ENCODE measurements around the gene C19orf53.

Gene C19orf53

DNA sequence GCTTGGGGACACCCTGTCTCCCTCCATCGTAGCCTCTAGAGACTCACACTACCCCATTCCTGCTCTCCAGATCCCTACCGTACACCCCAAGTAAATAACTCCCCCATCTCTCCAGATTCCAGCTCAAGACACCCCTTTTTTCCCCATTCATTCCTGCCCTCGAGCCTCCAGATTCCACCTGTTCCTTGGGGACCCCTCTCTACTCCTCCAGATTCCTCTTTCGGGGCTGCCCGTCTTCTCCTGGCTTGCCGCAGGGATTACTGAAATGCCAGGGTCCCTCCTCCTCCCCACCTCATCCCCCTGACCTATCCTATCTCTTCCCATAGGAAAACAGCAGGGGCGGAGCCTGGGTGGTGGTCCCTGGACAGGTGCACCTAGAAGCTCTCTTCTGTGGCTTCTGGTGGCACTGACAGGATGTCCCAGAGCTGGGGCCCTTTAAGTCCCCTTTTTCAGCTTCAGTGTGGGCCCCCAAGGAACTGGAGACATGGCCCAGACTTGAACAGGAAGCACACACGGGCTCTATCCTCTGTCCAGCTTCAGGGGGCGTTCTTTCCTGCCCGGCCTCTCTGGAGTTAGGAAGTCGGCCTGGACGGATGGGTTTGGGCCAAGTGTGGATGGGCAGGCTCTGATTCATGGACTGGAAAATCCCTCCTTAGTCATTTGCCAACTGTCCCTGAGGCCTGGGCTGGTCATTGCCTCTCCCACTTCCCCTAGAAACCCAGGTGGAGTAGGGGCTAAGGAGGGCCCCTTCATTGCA, 22.2 kb downstream of the C19orf53 start:
- DNase-seq: no peak

DNA sequence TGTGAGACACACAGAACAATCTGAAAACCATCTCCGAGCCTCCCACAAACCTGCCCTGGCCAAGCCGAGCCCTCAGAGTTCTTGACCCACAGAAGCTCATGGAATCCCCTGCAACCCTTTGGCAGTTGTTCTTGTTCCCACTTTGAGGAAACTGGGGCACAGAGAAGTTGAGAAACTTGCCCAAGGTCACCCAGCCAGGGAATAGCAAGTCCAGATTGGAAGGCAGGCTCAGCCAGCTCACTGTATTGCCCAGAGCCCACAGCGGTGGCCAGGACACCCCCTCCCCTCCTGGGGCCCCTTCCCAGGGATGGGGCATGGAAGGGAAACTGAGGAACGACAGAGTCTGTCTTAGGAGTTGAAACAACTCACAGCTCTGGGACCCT, 22.8 kb downstream of the C19orf53 start:
- no peak for DNase-seq

DNA sequence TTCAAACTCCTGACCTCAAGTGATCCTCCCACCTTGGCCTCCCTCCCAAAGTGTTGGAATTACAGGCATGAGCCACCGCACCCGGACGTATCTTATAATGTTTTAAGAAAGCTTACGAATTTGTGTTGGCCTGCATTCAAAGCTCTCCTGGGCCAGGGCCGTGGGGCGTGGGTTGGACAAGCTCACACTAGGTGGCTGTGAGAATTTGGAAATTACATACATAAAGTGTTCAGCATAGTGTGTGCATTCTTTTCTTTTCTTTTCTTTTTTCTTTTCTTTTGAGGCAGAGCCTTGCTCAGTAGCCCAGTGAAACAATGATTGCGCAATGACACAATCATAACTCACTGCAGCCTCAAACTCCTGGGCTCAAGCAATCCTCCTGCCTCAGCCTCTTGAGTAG, 23.6 kb downstream of the C19orf53 start:
- no peak for DNase-seq

DNA sequence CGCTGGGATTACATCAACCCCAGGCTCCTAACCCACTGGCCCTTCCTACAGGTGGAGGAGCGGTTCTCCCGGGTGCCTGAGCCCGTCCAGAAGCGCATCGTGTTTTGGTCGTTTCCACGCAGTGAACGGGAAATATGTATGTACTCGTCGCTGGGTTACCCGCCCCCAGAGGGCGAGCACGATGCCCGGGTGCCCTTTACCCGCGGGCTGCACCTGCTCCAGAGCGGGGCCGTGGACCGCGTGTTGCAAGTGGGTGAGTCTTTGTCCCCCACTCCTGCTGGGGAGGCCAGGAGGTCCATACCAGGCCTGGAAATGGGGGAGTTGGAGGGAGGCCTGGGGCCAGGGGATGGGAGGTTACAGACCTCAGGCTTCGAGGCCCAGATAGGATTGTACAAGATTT, 25.4 kb downstream of the C19orf53 start:
- DNase-seq: no peak

DNA sequence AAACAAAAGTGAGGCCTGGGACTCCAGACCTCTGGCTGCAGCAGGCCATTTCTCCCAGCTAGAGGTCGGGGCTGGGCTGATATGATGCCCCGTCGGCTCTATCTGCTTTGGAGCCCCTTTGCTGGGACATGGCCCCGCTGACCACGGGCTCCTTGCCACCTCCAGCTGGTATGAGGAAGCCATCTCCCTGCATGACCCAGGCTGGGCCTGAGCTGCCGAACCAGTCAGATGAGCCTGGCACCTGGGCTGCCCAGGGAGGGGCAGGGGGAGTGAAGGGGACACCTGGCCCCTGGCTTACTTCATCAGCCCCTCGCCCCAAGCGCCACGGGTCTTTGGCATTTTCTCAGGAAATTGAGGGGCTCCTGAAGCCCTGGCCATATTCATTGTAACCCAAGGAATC, 28.8 kb downstream of the C19orf53 start:
- DNase-seq: no peak

DNA sequence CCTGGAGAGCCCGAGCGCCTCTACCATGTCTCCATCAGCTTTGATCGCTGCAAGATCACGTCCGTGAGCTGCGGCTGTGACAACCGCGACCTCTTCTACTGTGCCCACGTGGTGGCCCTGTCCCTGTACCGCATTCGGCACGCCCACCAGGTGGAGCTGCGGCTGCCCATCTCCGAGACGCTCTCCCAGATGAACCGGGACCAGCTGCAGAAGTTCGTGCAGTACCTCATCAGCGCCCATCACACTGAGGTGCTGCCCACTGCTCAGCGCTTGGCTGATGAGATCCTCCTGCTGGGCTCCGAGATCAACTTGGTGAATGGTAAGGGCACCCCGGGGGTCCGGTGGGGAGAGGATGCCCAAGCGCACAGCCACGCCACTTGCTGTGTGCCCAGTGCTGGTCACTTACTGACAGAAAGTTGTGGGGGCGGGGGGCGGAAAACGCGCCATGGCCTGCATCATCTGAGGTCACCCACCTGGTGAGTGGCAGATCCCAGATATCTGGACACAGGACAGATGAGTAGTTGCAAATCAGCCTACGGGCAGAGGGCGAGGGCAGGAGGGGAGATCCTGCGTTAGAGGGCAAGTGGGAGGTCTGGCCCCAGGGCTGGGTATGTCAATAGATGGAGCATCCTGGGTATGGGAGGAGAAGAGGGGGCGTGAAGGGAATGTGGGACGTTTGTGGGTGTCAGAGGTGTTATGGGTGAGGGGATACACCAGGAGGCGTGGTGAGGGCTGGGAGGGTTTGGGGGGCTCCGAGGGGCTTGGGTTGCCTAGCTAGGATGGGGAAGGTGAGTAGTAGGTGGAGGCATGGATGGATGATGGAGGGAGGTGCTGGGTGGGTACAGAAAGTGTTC, 30.8 kb downstream of the C19orf53 start:
- DNase-seq: no peak

DNA sequence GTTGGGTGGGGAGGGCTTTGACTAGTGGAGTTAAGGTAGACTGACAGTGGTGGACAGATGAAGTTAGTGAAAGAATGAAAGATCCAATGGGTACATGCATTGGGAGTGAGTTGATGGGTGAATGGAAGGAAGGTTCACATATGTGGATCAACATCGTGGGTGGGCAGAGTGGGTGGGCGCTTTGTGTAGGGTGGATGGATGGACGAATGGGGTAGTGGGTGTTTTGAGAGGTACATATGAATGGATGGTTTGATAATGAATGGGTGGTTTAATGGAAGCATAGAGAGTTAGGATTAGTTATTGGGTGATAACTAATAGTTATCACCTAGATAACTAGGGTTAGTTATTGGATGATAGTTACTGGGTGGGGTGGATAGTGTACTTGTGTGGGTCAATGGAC, 32.5 kb downstream of the C19orf53 start:
- DNase-seq: no peak

DNA sequence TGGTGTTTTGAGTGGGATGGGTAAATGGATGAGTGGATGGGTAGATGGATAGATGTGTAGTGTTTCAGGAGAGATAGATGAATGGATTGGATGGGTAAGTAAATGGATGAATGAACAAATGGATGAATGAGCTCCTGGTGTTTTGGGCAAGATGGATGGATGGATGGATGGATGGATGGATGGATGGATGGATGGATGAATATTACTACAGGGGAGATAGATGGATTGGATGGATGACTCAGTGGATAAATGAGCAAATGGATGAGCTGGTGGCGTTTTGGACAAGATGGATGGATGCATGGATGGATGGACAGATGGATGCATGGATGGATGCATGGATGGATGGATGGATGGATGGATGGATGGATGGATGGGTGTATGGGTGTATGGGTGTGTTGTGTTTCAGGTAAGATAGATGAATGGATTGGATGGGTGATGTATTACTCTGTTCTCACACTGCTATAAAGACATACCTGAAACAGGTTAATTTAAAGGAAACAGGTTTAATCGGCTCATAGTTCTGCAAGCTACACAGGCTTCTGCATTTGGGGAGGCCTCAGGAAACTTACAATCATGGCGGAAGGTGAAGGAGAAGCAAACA, 33.3 kb downstream of the C19orf53 start:
- no peak for DNase-seq

DNA sequence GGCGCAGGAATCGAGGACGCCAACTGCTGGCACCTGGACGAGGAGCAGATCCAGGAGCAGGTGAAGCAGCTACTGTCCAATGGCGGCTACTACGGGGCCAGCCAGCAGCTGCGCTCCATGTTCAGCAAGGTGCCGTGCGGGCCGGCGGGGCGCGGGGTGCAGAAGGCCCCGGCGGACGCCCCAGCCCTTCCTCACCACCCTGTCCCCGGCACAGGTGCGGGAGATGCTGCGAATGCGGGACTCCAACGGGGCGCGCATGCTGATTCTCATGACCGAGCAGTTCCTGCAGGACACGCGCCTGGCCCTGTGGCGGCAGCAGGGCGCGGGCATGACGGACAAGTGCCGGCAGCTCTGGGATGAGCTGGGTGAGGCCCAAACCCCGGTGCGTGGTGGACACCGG, 34.6 kb downstream of the C19orf53 start:
- no peak for DNase-seq

DNA sequence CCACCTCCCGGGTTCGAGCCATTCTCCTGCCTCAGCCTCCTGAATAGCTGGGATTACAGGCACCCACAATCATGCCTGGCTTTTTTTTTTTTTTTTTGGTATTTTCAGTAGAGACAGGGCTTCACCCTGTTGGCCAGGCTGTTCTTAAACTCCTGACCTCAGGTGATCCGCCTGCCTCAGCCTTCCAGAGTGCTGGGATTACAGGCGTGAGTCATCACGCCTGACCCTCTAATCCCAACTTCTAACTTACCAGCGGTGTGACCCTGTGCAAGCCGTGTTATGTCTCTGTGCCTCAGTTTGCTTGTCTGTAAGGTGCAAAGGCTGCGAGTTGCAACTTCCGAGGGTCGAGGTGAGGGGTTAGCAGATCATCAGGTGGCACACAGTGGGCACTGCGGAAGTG, 38.3 kb downstream of the C19orf53 start:
- no peak for DNase-seq

DNA sequence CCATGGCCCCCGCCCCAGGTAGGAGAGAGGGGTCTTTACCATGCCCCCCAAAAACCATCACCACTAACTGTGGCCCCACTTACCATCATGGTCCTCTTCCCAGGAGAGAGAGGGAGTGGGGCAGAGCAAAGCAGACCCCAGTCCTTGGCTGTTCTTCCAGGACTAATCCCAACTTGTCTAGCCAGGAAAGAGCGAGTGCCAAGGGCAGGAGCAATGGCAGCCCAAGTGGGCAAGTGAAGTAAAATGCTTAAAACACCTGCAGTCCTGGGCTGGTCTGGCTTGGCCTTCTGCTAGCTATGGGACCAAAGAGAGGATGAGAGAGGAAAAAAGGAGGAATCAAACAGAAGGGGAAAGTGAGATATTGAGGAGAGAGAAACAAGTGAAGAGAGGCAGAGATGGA, 38.9 kb downstream of the C19orf53 start:
- no peak for DNase-seq

DNA sequence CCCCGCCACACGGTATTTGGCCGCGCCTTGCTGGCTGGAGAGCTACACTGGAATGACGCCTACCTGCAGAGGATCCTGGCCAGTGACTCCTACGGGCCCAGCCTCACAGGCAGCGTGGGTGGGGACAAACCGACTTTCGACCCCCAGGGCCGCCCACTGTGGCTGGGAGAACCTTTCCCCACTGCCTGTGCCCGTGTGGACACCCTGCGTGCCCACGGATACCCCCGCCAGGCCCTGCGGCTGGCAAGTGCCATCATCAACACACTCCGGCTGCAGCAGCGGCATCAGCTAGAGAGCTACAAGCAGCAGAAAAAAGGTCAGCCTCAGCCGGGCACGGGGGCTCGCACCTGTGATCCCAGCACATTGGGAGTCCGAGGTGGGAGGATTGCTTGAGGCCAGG, 40.3 kb downstream of the C19orf53 start:
- no peak for DNase-seq

DNA sequence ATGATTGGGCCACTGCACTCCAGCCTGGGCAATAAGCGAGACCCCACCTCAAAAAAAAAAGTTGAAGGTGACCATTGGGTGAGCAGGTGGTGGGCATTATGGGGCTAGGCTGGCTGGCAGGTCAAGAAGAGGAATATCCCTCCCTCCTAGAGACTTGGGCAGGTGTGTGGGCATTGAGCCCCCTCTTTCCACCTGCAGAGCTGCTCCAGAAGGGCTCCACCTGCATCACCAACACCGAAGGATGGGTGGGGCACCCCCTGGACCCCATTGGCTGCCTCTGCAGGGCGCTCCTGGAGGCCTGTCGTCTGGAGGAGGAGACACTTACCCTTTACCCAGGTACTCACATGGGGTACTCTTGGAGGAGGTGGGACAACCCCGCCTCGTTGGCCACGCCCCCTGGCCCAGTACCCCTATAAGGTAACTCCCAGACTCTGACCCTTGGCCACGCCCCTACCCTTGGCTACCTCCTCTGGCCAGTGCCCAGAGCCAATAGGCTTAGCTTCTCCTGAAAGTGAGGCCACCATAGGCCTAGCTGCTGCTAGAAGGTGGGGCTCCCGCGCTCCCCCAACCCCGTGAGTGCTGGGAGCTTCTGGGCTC, 42.9 kb downstream of the C19orf53 start:
- DNase-seq: no peak

DNA sequence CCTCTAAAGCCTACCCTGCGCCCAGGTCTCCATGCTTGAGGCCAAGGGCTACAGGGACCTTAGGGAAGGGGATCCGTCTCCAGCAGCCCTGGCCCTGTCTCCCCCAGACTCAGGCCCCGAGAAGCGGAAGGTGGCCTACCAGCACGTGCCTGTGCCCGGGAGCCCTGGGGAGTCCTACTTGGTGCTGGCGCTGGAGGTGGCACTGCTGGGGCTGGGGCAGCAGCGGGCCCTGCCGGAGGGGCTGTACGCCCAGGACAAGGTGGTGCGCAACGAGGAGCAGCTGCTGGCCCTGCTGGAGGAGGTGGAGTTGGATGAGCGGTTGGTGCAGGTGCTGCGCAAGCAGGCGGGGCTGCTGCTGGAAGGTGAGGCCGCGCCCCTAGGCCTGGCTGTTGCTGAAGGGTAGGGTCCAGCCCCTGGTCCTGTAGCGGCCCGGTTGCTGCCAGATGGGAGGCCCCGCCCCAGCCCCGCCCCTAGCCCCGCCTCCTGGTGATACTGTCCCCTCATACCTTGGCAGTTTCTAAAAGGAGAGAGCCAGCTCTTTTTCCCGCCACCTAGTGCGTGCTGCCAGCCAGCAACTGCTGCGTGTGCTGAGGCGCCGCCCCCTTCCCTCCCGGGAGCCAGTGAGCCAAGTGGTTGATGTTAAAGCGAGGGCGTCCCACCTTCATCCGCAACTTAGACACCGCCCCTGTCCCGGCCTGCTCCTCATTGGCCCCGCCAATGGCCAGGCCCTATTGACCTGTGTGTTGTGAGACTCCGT, 43.5 kb downstream of the C19orf53 start:
- DNase-seq: no peak

DNA sequence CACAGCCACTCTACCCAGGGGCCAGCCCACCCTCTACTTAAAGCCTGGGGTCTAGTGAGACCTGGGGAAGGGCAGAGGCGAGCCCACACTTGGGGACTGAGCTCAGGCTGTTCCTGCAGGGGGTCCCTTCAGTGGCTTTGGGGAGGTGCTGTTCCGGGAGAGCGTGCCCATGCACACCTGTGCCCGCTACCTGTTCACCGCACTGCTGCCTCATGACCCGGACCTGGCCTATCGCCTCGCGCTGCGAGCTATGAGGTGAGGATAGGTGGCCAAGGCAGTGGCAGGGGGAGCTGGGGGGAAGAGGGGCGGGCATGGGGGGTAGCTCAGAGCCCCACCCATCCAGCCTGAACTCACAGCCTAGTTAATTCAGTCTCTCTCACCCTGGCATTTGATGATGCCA, 45.0 kb downstream of the C19orf53 start:
- DNase-seq: no peak

DNA sequence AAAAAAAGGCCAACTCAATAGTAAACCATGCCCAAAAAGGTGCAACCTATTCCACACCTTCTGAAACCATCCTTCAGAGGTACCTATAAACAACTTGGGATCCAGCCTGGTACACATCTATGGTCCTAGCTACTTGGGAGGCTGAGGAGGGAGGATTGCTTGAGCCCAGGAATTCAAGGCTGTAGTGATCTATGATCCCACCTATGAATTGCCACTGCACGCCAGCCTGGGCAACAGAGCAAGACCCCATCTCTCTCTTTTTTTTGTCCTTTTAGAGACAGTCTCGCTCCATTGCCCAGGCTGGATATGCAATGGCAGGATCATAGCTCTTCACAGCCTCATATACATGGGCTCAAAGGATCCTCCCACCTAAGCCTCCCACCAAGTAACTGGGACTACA, 47.0 kb downstream of the C19orf53 start:
- DNase-seq: no peak

DNA sequence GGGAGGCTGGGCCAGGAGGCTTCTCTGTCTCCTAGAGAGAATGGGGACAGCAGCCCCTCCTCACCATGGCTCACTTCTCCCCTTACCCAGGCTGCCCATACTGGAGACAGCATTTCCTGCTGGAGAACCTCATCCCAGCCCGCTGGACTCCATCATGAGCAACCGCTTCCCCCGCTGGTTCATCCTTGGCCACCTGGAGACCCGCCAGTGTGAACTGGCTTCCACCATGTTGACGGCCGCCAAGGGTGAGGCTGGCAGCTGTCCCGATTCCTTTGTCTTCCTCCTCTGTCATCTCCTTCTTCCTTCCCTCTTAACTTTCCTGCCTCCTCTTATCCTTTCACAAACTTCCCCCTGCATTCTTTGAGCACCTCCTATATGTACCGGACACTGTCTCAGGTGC, 49.0 kb downstream of the C19orf53 start:
- DNase-seq: no peak

DNA sequence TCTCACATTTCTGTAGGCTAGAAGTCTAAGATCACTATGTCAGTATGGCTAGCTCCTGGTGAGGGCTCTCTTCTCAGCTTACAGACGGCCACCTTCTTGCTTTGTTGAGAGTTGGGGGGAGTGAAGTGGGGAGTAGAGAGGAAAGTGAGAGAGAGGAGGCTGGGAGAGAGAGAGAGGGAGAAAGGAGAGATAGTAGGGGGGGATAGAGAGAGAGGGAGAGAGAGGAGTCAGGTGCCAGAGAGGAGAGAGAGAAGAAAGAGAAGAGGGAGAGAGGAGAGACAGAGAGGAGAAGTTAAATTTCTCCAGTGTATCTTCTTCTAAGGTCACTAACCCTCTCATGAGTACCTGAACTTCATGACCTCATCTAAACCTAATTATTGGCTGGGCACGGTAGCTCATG, 49.6 kb downstream of the C19orf53 start:
- DNase-seq: no peak

DNA sequence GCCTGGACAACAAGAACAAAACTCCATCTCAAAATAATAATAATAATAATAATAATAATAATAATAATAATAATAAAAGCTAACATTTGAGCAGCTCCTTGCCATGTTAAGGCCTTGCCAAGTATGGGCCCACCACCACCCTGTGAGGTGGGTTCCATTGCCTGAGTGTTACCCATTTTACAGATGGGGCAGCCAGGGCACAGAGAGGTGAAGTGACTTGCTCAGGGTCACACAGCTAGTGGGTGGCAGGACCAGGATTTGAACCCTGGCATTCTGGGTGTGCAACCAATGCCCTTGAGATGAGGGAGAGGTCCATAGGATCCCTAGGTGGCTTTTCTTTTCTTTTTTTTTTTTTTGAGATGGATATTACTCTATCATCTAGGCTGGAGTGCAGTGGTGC, 50.4 kb downstream of the C19orf53 start:
- no peak for DNase-seq

DNA sequence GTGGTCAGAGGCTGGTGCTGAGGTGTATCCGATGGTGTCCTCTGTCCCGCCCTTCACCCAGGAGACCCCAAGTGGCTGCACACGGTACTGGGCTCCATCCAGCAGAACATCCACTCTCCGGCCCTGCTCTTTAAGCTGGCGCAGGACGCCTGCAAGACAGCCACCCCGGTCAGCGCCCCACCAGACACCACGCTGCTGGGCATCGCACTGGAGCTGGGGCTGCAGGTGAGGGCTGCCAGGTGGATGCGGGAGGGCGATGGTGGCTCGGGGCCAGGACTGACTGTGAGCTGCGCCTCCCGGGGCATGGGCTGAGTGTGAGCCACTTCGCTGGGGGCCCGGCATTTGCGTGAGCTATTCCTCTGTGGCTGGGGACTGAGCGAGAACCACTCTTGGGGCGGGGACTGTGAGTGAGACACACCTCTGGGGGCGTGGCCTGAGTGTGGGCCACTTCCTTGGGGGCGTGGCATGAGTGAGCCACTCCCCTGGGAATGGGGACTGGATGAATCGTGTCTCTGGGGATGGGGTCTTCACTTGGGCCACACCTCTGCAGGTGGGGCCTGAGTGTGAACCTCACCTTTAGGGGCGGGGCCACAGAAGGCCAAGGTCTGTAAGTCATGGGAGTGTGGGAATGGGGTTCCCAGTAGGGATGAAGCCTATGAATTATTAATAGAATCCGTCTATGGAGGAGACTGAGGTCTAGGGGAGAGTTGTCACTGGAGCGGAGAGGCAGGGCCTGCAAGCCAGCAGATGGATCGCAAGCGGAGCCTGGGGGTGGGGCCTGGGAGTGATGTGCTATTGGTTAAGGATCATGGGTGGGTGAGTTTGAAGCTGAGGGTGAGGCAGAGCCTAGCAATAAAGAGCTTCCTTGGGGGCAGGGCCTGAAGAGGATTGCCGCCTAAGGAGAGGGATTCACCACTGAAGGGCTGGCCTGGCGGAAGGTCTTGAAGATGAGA, 51.5 kb downstream of the C19orf53 start:
- DNase-seq: no peak

DNA sequence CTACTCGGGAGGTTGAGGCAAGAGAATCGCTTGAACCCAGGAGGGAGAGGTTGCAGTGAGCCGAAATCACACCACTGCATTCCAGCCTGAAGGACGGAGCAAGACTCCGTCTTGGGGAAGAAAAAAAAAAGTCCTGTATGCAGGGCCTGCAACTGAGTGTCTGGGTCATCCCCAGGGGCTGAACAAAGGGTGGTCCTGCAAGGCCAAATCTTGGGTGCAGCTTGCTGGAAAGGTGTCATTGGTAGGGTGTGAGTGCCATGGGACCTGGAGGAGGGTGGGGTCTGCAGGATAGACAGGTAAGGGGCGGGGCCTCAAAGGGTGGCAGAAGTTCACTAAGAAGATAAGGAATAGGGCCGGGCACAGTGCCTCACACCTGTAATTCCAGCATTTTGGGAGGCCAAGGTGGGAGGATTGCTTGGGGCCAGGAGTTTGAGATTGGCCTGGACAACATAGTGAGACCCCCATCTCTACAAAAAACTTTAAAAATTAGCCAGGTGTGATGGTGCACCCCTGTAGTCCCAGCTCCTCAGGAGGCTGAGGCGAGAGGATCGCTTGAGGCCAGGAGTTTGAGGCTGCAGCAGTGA, 52.5 kb downstream of the C19orf53 start:
- no peak for DNase-seq
